Tibial nerve (tissue), 4 donors: Measurements from ENCODE around the gene FAM83D.

Experiments used
- EP300 ChIP-seq, 2 donors: sonication (generic); formaldehyde crosslinking; IDR thresholded peaks; one replicate each; pipeline ENCODE4 v1.6.1; 2017; ENCODE audit warnings: antibody characterized with exemption in 2 of 2, mild to moderate bottlenecking in 1 of 2
- POLR2A ChIP-seq, 2 donors: fragments of 450-650 bp; IDR thresholded peaks; one replicate each; pipeline ENCODE4 v1.6.1; 2017; ENCODE audit warnings: antibody characterized with exemption in 2 of 2, mild to moderate bottlenecking in 2 of 2, moderate library complexity in 2 of 2
- TF ChIP-seq, protein P1 (sequence below), 5 experiments: fragments of 200-600 bp in 3 of 5; fragments of 450-650 bp in 2 of 5; sonication (generic) in 3 of 5; IDR thresholded peaks; one replicate each; pipeline ENCODE4 v1.5.1; 2016 to 2019; ENCODE audit warnings: antibody characterized with exemption in 5 of 5, mild to moderate bottlenecking in 3 of 5, moderate library complexity in 2 of 5

- no peak for TF ChIP-seq POLR2A (IDR thresholded peaks at IDR 0.05)
- TF ChIP-seq, protein P1, sequence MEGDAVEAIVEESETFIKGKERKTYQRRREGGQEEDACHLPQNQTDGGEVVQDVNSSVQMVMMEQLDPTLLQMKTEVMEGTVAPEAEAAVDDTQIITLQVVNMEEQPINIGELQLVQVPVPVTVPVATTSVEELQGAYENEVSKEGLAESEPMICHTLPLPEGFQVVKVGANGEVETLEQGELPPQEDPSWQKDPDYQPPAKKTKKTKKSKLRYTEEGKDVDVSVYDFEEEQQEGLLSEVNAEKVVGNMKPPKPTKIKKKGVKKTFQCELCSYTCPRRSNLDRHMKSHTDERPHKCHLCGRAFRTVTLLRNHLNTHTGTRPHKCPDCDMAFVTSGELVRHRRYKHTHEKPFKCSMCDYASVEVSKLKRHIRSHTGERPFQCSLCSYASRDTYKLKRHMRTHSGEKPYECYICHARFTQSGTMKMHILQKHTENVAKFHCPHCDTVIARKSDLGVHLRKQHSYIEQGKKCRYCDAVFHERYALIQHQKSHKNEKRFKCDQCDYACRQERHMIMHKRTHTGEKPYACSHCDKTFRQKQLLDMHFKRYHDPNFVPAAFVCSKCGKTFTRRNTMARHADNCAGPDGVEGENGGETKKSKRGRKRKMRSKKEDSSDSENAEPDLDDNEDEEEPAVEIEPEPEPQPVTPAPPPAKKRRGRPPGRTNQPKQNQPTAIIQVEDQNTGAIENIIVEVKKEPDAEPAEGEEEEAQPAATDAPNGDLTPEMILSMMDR (IDR thresholded peaks at IDR 0.05): no peak
- no peak for TF ChIP-seq EP300 (IDR thresholded peaks at IDR 0.05)
These were observed 20.6 kb downstream of the FAM83D start for GRCh38 chr20:38946836-38947235.
